ENCODE data around the gene TICAM1.
A peak's percentile ranks its signal among the peaks of the same experiment; 100 is the strongest.
"Not testable (repeated sequence)": the region's sequence is repeated elsewhere in the genome, so short reads cannot be mapped to it uniquely, and the experiment has no call there.

Gene TICAM1

GRCh38 chr19:4803736-4804695 lies 27.5 kb downstream of the TICAM1 start:
- peak; percentile 61 to 65 for DNase-seq

DNA sequence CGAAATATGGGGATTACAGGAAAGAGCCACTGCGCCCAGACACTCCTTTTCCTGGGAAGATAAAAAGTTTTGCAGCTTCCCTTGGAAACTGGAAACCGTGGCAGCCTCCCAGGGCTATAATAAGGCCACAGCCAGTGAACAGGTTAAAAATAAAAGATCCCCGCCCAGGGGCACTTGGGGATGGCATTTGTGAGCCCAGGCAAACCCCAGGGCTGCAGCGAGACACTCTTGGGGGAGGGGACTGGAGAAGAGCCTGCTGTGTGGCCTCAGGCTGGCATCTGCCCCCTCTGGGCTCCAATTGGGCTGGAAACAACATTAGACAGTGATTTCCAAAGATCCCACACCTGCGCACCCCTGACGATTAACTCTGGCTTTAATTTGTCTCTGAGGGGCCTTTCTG lies 28.8 kb downstream of the TICAM1 start:
- no peak for DNase-seq

DNA sequence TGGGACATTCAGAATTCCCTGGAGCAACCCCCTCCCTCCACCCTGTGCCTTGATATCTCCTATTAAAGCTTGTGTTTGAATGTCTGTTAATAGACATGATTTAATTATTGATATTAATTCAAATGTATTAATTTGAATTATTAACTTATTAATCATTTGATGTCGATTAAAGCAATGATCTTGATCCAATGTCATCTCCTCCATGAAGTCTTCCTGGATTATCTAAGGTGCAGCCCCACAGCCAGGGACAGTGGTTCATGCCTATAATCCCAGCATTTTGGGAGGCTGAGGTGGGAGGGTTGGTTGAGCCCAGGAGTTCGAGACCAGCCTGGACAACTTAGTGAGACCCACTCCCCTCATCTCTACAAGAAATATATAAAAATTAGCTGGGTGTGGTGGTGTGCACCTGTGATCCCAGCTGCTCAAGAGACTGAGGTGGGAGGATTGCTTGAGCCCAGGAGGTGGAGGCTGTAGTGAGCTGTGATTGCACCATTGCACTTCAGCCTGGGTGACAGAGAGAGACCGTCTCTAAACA lies 30.4 kb downstream of the TICAM1 start:
- DNase-seq = no peak

DNA sequence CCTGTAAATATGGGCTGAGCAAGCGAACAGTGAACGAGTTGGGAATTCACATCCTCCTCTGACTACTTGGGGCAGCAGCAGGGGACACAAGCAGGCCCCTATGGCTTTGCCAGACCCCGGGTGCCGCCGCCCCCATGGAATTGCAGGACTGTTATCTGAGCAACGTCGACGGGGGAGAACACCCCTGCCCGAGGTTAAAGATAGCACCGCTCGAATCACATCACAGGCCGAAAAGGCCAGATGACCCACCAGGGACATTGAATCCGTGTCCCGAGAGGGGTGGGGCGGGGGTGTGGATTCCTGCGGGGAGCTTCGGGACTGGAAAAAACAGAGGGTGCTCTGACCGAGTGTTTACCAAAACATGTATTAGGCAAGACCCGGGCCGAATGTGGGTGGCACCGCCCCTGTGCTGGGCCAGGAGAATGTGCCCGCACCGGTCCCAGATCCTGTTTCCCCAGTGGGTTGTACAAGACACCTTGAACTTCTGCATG lies 30.9 kb downstream of the TICAM1 start:
- no peak for DNase-seq

DNA sequence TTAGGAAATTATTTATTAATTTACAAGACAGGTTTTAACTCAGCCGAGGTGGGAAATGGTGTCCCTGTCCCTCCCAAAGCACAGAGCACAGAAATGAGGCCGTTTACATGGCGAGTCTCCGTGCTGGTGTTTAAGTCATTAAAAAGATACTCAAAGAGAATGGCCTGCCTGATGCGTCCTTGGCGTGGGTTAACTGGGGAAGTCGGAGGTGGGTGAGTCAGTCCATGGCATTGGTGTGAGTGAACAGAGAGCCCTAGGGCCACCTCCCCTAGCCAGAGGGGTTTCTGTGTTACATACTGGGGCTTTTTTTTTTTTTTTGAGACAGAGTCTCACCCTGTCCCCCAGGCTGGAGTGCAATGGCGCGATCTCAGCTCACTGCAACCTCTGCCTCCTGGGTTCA lies 36.1 kb downstream of the TICAM1 start:
- no peak for DNase-seq

DNA sequence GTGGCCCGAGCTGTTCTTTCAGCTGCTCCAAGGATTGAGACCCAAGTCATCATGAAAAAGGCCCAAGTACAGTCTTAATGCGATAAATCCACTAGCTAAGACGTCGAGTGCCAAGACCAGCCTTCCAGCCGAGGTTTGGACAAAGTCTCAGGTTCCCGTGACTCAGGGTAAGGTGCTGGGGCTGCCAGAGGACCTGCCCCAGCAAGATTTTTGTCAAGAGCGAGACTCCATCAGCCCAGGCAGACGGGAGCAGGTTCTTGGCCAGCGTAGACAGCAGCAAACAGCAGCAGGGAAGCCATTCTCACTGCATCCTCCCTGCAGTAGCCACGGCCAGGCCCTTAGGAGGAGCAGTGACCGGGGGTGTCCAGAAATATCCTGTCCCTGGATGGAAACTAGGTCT lies 36.5 kb downstream of the TICAM1 start:
- DNase-seq = no peak

- DNase-seq = not testable (repeated sequence)
Observed at GRCh38 chr19:4793278-4793677, 38.2 kb downstream of the TICAM1 start.

GRCh38 chr19:4792866-4793195 lies 38.7 kb downstream of the TICAM1 start:
- DNase-seq = not testable (repeated sequence)

DNA sequence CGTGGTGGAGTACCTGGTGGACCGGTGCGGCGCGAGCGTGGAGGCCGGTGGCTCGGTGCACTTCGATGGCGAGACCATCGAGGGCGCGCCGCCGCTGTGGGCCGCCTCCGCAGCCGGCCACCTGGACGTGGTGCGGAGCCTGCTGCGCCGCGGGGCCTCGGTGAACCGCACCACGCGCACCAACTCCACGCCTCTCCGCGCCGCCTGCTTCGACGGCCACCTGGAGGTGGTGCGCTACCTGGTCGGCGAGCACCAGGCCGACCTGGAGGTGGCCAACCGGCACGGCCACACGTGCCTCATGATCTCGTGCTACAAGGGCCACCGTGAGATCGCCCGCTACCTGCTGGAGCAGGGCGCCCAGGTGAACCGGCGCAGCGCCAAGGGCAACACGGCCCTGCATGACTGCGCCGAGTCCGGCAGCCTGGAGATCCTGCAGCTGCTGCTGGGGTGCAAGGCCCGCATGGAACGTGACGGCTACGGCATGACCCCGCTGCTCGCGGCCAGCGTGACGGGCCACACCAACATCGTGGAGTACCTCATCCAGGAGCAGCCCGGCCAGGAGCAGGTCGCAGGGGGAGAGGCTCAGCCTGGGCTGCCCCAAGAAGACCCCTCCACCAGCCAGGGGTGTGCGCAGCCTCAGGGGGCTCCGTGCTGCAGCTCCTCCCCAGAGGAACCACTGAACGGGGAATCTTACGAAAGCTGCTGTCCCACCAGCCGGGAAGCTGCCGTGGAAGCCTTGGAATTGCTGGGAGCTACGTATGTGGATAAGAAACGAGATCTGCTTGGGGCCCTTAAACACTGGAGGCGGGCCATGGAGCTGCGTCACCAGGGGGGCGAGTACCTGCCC lies 39.3 kb downstream of the TICAM1 start:
- not testable (repeated sequence) for DNase-seq

DNA sequence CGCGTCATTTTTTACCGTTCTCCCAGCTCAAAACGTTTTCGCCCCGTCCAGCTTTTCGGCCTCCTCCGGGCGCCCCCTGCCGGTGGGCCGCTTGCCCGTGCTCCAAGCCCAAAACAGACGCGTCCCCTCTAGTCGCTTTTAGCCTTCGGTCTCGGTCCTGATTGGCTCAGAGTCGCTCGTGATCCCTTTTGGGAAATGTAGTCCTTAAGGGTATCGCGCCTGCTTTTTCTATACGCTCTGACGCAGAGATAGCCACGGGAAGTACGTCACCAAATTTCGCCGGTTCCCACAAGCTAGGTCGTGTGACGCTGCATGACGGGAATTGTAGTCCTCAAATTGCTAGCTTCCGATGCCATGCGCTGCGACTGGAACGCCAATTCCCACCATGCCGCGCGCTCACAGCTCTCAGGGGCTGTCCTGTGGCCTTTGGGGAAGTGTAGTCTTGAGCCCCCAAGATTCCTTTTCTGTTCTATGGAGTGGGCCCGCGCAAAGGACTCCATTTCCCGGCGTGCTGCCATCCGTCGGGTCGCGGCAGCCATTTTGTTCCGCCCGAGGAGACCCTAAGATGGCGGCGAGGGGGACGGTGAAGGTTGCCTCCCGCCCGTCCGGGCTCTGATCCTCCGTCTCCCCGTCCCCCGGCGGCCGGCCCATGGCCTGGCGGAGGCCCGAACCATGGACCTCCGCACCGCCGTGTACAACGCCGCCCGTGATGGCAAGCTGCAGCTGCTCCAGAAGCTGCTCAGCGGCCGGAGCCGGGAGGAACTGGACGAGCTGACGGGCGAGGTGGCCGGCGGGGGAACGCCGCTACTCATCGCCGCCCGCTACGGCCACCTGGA lies 40.1 kb downstream of the TICAM1 start, which contains the start of gene FEM1A:
Gene FEM1A, plus strand, starts transcription at position 552 of the 836 bp plus-strand sequence. Its CDS starts 121 bp downstream, at position 673.
- DNase-seq = peak; percentile 98

- DNase-seq = not testable (repeated sequence)
Observed at GRCh38 chr19:4786412-4787016, 45.0 kb downstream of the TICAM1 start.

GRCh38 chr19:4781801-4782200 lies 49.7 kb downstream of the TICAM1 start:
- DNase-seq = no peak

DNA sequence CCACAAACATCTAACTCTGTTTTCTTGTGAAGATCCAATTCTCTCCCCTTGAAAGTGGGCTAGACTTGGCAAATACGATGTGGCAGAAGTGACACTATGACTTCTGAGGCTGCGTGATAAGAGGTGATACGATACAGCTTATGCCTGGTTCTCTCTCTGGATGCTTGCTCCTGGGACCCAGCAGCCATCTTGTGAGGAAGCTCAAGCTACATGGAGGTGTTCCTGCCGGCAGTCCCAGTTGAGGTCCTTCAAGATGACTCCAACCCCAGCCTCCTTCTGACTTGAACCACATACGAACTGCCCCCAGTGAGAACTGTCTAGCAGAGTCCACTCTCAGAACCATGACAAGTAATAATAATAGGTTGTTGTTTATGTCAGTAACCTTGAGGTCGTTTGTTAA lies 50.7 kb downstream of the TICAM1 start:
- no peak for DNase-seq

DNA sequence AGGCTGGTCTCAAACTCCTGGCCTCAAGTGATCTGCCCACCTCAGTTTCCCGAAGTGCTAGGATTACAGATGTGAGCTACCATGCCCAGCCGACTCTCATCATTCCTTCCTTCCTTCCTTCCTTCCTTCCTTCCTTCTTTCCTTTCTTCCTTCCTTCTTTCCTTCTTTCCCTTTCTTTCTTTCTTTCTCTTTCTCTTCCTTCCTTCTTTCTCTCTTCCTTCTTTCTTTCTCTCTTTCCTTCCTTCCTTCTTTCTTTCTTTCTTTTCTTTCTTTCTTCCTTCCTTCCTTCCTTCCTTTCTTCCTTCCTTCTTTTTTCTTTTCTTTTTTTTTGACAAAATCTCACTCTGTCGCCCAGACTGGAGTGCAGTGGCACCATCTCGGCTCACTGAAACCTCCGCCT lies 53.4 kb downstream of the TICAM1 start:
- DNase-seq = not testable (repeated sequence)

- DNase-seq = no peak
Observed at GRCh38 chr19:4776436-4777211, 54.9 kb downstream of the TICAM1 start.

GRCh38 chr19:4775627-4776152 lies 55.8 kb downstream of the TICAM1 start:
- DNase-seq = no peak

DNA sequence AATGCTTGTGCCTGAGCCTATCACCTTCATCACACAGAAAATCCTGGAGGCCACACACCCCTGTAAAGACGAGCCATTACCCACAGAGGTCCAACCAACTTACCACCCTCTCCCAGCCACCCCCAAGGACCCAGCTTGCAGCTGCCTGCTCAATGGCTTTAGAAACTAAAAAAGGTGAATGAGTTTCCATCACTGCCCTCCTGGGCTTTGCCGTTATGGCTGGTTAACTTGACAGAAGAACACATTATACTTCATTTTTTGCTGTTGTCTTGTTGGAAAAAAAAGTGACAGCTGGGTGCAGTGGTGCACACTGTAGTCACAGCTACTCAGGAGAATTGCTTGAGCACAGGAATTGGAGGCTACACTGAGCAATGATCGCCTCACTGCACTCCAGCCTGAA lies 57.4 kb downstream of the TICAM1 start:
- no peak for DNase-seq

GRCh38 chr19:4773047-4773640 lies 58.4 kb downstream of the TICAM1 start:
- DNase-seq = no peak

DNA sequence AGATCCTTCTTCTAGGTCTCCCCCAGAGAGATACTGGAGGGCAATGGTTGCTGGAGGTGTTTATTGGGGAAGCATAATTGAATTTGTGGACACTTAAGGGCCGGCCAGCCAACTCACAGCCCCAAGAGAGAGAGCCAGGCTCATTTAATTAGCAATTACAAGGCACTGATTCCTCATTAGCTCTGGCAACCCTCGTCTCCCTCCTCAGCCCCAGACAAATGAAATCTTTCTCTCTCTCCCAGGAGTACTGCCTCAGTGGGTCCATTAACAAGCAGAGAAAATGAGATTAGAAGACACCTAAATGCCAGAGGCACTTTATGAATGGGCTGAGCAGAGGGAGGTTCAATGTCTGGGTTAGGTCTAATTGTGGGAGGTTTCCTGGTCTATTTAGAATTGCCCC lies 58.9 kb downstream of the TICAM1 start:
- no peak for DNase-seq
